ENCODE measurements around the gene KYNU.

KYNU gene

GRCh38 chr2:142877216-142877838 is at the start of gene KYNU:
Gene KYNU (plus strand): TSS chr2:142877664. CDS start chr2:142885368, 7,704 bp downstream.
- no peak for TF ChIP-seq CTCF (IDR thresholded peaks at IDR 0.05; ENCODE audit: low read depth, low read length)
- Histone ChIP-seq H3K27ac (no peak within 1 kb of the TSS), H3K36me3 (no peaks in the 10 kb centered on the region), H3K27me3 (ENCODE audit: insufficient read depth, low read depth, severe bottlenecking) (no peaks in the 10 kb centered on the region), H3K4me3 (ENCODE audit: low read depth, low read length) (no peak within 1 kb of the TSS), H3K9me3 (ENCODE audit: severe bottlenecking) (no peaks in the 10 kb centered on the region)
- DNase-seq: no peak

- Histone ChIP-seq H3K9me3 (ENCODE audit: severe bottlenecking) (no peaks in the 10 kb centered on the region), H3K27me3 (ENCODE audit: insufficient read depth, low read depth, severe bottlenecking) (no peaks in the 10 kb centered on the region), H3K27ac (no peak overlapping the region), H3K36me3 (no peaks in the 10 kb centered on the region), H3K4me3 (ENCODE audit: low read depth, low read length) (no peak overlapping the region)
- no peak for DNase-seq
- TF ChIP-seq CTCF (IDR thresholded peaks at IDR 0.05; ENCODE audit: low read depth, low read length): no peak
Measured at GRCh38 chr2:142834021-142834420, 43.4 kb upstream of the KYNU start.

- Histone ChIP-seq H3K27me3 (ENCODE audit: insufficient read depth, low read depth, severe bottlenecking) (no peaks in the 10 kb centered on the region), H3K36me3 (no peaks in the 10 kb centered on the region), H3K4me3 (ENCODE audit: low read depth, low read length) (no peak overlapping the region), H3K9me3 (ENCODE audit: severe bottlenecking) (no peaks in the 10 kb centered on the region), H3K27ac (no peak overlapping the region)
- no peak for DNase-seq
- TF ChIP-seq CTCF (IDR thresholded peaks at IDR 0.05; ENCODE audit: low read depth, low read length): no peak
Measured at GRCh38 chr2:142840436-142840835, 37.0 kb upstream of the KYNU start.

- no peaks in the 10 kb centered on the region for H3K9me3 ChIP-seq (ENCODE audit: severe bottlenecking)
- no peaks in the 10 kb centered on the region for H3K36me3 ChIP-seq
- H3K4me3 ChIP-seq (ENCODE audit: low read depth, low read length): no peak overlapping the region
- no peaks in the 10 kb centered on the region for H3K27me3 ChIP-seq (ENCODE audit: insufficient read depth, low read depth, severe bottlenecking)
- no peak overlapping the region for H3K27ac ChIP-seq
- DNase-seq: no peak
- TF ChIP-seq CTCF (IDR thresholded peaks at IDR 0.05; ENCODE audit: low read depth, low read length): no peak
Measured at GRCh38 chr2:142841788-142842187, 35.7 kb upstream of the KYNU start.

GRCh38 chr2:142842369-142842768 is 35.1 kb upstream of the KYNU start:
- no peak overlapping the region for H3K4me3 ChIP-seq (ENCODE audit: low read depth, low read length)
- no peak for TF ChIP-seq CTCF (IDR thresholded peaks at IDR 0.05; ENCODE audit: low read depth, low read length)
- H3K27ac ChIP-seq: no peak overlapping the region

GRCh38 chr2:142843731-142844130 is 33.7 kb upstream of the KYNU start:
- no peaks in the 10 kb centered on the region for H3K36me3 ChIP-seq
- no peak overlapping the region for H3K27ac ChIP-seq
- H3K9me3 ChIP-seq (ENCODE audit: severe bottlenecking): no peaks in the 10 kb centered on the region
- no peaks in the 10 kb centered on the region for H3K27me3 ChIP-seq (ENCODE audit: insufficient read depth, low read depth, severe bottlenecking)
- TF ChIP-seq CTCF (IDR thresholded peaks at IDR 0.05; ENCODE audit: low read depth, low read length): no peak
- H3K4me3 ChIP-seq (ENCODE audit: low read depth, low read length): no peak overlapping the region
- DNase-seq: no peak

More at GRCh38 chr2:142842369-142842768, 35.1 kb upstream of the KYNU start:
- Histone ChIP-seq H3K9me3 (ENCODE audit: severe bottlenecking) (no peaks in the 10 kb centered on the region), H3K36me3 (no peaks in the 10 kb centered on the region), H3K27me3 (ENCODE audit: insufficient read depth, low read depth, severe bottlenecking) (no peaks in the 10 kb centered on the region)
- no peak for DNase-seq

All from WERI-Rb-1 (cell line).